Stomach (tissue), 4 donors: Measurements from ENCODE around the gene CRYBA4.

ENCODE experiments used
- CTCF ChIP-seq, 7 experiments: fragments of 450-650 bp in 4 of 7; fragments of 200-600 bp in 3 of 7; sonication (generic) in 3 of 7; IDR thresholded peaks; one replicate each; pipeline ENCODE4 v1.5.1; 2016 to 2019; ENCODE audit warnings: antibody characterized with exemption in 7 of 7, control low read depth in 2 of 7, mild to moderate bottlenecking in 1 of 7
- POLR2A ChIP-seq, 4 donors: fragments of 450-650 bp; IDR thresholded peaks; one replicate each; pipeline ENCODE4 v1.6.1; 2016; ENCODE audit warnings: antibody characterized with exemption in 4 of 4, control low read depth in 2 of 4, mild to moderate bottlenecking in 1 of 4, moderate library complexity in 1 of 4
- POLR2AphosphoS5 ChIP-seq, 3 donors: sonication (generic); formaldehyde crosslinking; IDR thresholded peaks; one replicate each; pipeline ENCODE4 v1.6.1; 2016; ENCODE audit warnings: antibody characterized with exemption in 3 of 3

GRCh38 chr22:26635117-26635516 is 13.4 kb downstream of the CRYBA4 start:
- TF ChIP-seq POLR2AphosphoS5 (IDR thresholded peaks at IDR 0.05) (no peak), CTCF (IDR thresholded peaks at IDR 0.05) (no peak), POLR2A (IDR thresholded peaks at IDR 0.05) (no peak)
